Natural killer cell (primary cell): ENCODE data around the gene RABGAP1L. TPM values are rescaled to one million over a fixed set of nuclear protein-coding genes. Genes with fewer than 3 reads are reported as not detected.

Source experiments
- ATAC-seq, 3 donors: fragments of 150-1000 bp in 2 of 3; fragments of 200-7000 bp in 1 of 3; cut with Tn5 transposase; 1 replicate in 1 of 3; 2 replicates in 2 of 3; pipeline ENCODE4 v1.10.0; 2021; ENCODE audit warnings: mild to moderate bottlenecking in 2 of 3, moderate library complexity in 2 of 3
- DNase-seq, 2 donors: peaks; one replicate each; pipeline versions ENCODE4 v3.0.0 to v3.0.0-alpha.2; 2013 to 2021; ENCODE audit warnings: mixed read lengths in 1 of 2
- H3K27ac ChIP-seq: one replicate; pipeline ENCODE4 v1.5.1; 2013; ENCODE audit warnings: mild to moderate bottlenecking, low read length
- H3K27me3 ChIP-seq: one replicate; pipeline ENCODE4 v1.6.1; 2013; ENCODE audit warnings: low read length; ENCODE audit not compliant: control insufficient read depth, insufficient read depth
- H3K36me3 ChIP-seq: one replicate; pipeline ENCODE4 v1.6.1; 2013; ENCODE audit warnings: low read length; ENCODE audit not compliant: control insufficient read depth, insufficient read depth
- H3K4me1 ChIP-seq: one replicate; pipeline ENCODE4 v1.6.1; 2013; ENCODE audit warnings: low read length; ENCODE audit not compliant: control insufficient read depth, insufficient read depth
- H3K4me3 ChIP-seq: one replicate; pipeline ENCODE4 v1.5.1; 2013; ENCODE audit warnings: low read length
- H3K9me3 ChIP-seq: one replicate; pipeline ENCODE4 v1.6.1; 2013; ENCODE audit warnings: low read length; ENCODE audit not compliant: control insufficient read depth, insufficient read depth
- H3K27ac Mint-ChIP-seq, 2 donors: one replicate each; pipeline ENCODE4 v1.8.0; 2022; ENCODE audit warnings: mild to moderate bottlenecking in 2 of 2, mixed read lengths in 2 of 2, moderate library complexity in 1 of 2
- H3K27me3 Mint-ChIP-seq, 2 donors: one replicate each; pipeline ENCODE4 v1.8.0; 2022; ENCODE audit warnings: low read depth in 2 of 2, mixed read lengths in 2 of 2
- H3K36me3 Mint-ChIP-seq: one replicate; pipeline ENCODE4 v1.8.0; 2022; ENCODE audit warnings: mixed read lengths
- H3K4me1 Mint-ChIP-seq, 2 donors: one replicate each; pipeline ENCODE4 v1.8.0; 2022; ENCODE audit warnings: mixed read lengths in 2 of 2
- H3K4me3 Mint-ChIP-seq: one replicate; pipeline ENCODE4 v1.8.0; 2022; ENCODE audit warnings: mild to moderate bottlenecking, moderate library complexity, mixed read lengths
- H3K9me3 Mint-ChIP-seq, 2 donors: one replicate each; pipeline ENCODE4 v1.8.0; 2022; ENCODE audit warnings: mixed read lengths in 2 of 2
- WGBS: methylation state at CpG from one replicate; pipeline ENCODE4 v1.1.7; 2013; ENCODE audit warnings: missing lambda C conversion rate; ENCODE audit not compliant: insufficient coverage; 5-methylcytosine and 5-hydroxymethylcytosine counted together
- intact Hi-C: fragments of 100-400 bp; cut with micrococcal nuclease; formaldehyde crosslinking; loops from one replicate; pipeline ENCODE4 v1.14.2; 2022
- total RNA-seq, 4 donors: library from RNA; stranded (reverse); fragments of 120-200 nt in 1 of 4; gene quantifications; one replicate each; pipeline versions ENCODE4 v1.2.3 to v1.2.4, GENCODE V29; 2013 to 2022
- TF ChIP-seq, protein P1 (sequence below): fragments of 200-600 bp; IDR thresholded peaks from one replicate; pipeline ENCODE4 v1.8.0; 2022; ENCODE audit warnings: antibody characterized with exemption

Gene RABGAP1L
- total RNA-seq, 3 donors from 2014 or later (not counting 1 experiment from before 2014, with no cell fraction given), result 145 to 168 (median 153) TPM

DNA sequence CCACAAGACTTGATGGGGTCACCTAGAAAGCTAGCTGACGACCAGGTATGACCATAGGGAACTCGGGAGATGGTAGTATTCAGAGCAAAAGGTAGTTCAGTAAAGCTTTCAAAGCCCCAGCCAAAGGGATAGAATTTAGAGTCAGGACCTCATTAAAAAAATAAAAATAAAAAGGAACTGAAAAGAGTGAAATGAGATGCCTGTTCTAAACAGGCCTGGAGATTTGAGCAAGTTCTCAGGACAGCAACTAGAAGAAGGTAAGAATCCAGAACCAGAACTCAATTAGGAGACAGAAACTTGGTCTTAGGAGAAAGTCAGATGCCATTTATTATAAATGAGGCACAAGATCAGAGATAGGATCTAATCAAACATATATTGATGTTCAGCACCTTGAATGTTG lies 575.0 kb downstream of the RABGAP1L start:
- Mint-ChIP-seq H3K36me3 (peaks cover 8% of the 10 kb centered on the region), H3K27me3 (no peaks in the 10 kb centered on the region), H3K27ac (no peak overlapping the region), H3K9me3 (no peaks in the 10 kb centered on the region), H3K4me3 (no peak overlapping the region), H3K4me1 (peaks cover 0 to 11% of the 10 kb centered on the region in 2 donors)
- intact Hi-C loops, result no loop called here
- Histone ChIP-seq H3K27me3 (no peaks in the 10 kb centered on the region), H3K36me3 (no peaks in the 10 kb centered on the region), H3K27ac (no peak overlapping the region), H3K4me1 (no peaks in the 10 kb centered on the region), H3K9me3 (peaks cover 5% of the 10 kb centered on the region), H3K4me3 (no peak overlapping the region)
- ATAC-seq (no peak), DNase-seq (no peak)
- TF ChIP-seq, protein P1, sequence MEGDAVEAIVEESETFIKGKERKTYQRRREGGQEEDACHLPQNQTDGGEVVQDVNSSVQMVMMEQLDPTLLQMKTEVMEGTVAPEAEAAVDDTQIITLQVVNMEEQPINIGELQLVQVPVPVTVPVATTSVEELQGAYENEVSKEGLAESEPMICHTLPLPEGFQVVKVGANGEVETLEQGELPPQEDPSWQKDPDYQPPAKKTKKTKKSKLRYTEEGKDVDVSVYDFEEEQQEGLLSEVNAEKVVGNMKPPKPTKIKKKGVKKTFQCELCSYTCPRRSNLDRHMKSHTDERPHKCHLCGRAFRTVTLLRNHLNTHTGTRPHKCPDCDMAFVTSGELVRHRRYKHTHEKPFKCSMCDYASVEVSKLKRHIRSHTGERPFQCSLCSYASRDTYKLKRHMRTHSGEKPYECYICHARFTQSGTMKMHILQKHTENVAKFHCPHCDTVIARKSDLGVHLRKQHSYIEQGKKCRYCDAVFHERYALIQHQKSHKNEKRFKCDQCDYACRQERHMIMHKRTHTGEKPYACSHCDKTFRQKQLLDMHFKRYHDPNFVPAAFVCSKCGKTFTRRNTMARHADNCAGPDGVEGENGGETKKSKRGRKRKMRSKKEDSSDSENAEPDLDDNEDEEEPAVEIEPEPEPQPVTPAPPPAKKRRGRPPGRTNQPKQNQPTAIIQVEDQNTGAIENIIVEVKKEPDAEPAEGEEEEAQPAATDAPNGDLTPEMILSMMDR, result no peak
- 95% methylated on average over 2 of the region's 2 CpGs for WGBS

DNA sequence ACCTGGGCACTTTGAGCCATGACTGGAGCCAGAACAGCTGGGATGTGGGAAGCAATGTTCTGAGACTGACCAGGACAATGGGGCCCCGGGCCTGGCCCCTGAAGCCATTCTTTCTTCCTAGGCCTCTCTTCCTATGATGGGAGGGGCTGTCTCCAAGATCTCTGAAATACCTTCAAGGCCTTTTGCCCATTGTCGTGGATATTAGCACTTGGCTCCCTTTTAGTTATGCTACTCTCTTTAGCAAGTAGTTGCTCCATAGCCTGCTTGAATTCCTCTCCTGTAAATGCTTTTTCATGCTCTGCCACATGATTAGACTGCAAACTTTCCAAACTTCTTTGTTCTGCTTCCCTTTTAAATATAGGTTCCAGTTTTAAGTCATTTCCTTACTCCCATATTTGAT lies 577.5 kb downstream of the RABGAP1L start:
- WGBS, result 100% methylated on average over 1 of the region's 2 CpGs
- DNase-seq, result no peak
- ATAC-seq, result no peak
- H3K4me1 Mint-ChIP-seq, result peaks cover 7 to 11% of the 10 kb centered on the region in 2 donors
- H3K9me3 ChIP-seq, result peaks cover 5% of the 10 kb centered on the region
- H3K4me1 ChIP-seq, result no peaks in the 10 kb centered on the region
- H3K36me3 Mint-ChIP-seq, result peaks cover 8% of the 10 kb centered on the region
- H3K27me3 Mint-ChIP-seq, result no peaks in the 10 kb centered on the region
- no peaks in the 10 kb centered on the region for H3K27me3 ChIP-seq
- H3K36me3 ChIP-seq, result no peaks in the 10 kb centered on the region
- H3K27ac ChIP-seq, result no peak overlapping the region
- no peaks in the 10 kb centered on the region for H3K9me3 Mint-ChIP-seq
- no peak overlapping the region for H3K27ac Mint-ChIP-seq
- no peak overlapping the region for H3K4me3 Mint-ChIP-seq
- TF ChIP-seq, protein P1, result no peak
- intact Hi-C loops, result no loop called here
- no peak overlapping the region for H3K4me3 ChIP-seq

DNA sequence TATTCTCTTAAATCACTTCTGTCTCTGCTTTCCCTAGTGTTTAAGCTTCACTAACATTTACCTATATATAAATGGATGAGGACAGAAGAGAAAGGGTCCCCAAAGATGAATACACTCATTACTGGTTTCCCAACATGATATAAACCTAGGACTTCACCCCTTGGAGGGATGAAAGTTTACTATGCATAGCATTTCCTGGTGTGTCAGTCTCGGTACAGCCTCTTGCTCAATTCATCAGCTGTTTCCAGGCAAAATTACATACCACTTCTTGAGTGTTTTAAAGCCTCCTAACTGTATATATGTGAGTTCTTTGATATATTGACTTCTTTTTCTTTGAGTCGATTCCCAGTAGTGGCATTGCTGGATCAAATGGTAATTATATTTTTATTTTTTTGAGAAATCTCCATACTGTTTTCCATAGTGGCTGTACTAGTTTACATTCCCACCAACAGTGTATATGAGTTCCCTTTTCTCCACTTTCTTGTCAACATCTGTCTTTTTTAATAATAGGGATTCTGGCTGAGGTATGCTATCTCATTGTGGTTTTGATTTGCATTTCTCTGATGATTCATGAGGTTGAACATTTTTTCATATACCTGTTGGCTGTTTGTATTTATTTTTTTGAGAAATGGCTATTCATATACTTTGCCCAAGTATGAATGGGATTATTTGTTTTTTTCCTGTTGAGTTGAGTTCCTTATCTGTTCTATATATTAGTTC lies 581.1 kb downstream of the RABGAP1L start:
- H3K27ac ChIP-seq, result no peak overlapping the region
- H3K9me3 Mint-ChIP-seq, result no peaks in the 10 kb centered on the region
- no peak overlapping the region for H3K27ac Mint-ChIP-seq
- peaks cover 7 to 12% of the 10 kb centered on the region in 2 donors for H3K4me1 Mint-ChIP-seq
- no peaks in the 10 kb centered on the region for H3K36me3 ChIP-seq
- intact Hi-C loops, result loop anchor here (10.0 kb wide), 2 partner anchors 1326 to 1996 kb away; no protein-coding TSS in a partner anchor
- DNase-seq, result no peak
- ATAC-seq, result no peak
- TF ChIP-seq, protein P1, result no peak
- no peaks in the 10 kb centered on the region for H3K27me3 ChIP-seq
- no peak overlapping the region for H3K4me3 Mint-ChIP-seq
- peaks cover 8% of the 10 kb centered on the region for H3K36me3 Mint-ChIP-seq
- no CpG with 5 or more reads among the region's 2 CpGs for WGBS
- H3K9me3 ChIP-seq, result peaks cover 5% of the 10 kb centered on the region
- no peak overlapping the region for H3K4me3 ChIP-seq
- no peaks in the 10 kb centered on the region for H3K4me1 ChIP-seq
- no peaks in the 10 kb centered on the region for H3K27me3 Mint-ChIP-seq
